Uterus (tissue), 2 donors: ENCODE results near the gene PML.

ENCODE experiments used
- CTCF ChIP-seq, 4 experiments: fragments of 200-600 bp in 2 of 4; fragments of 450-650 bp in 2 of 4; sonication (generic) in 2 of 4; IDR thresholded peaks; one replicate each; pipeline ENCODE4 v1.5.1; 2016 to 2019; ENCODE audit warnings: antibody characterized with exemption in 4 of 4, mild to moderate bottlenecking in 2 of 4, moderate library complexity in 1 of 4
- POLR2A ChIP-seq, 2 donors: fragments of 450-650 bp; IDR thresholded peaks; one replicate each; pipeline ENCODE4 v1.6.1; 2016; ENCODE audit warnings: antibody characterized with exemption in 2 of 2, mild to moderate bottlenecking in 1 of 2, moderate library complexity in 1 of 2

DNA sequence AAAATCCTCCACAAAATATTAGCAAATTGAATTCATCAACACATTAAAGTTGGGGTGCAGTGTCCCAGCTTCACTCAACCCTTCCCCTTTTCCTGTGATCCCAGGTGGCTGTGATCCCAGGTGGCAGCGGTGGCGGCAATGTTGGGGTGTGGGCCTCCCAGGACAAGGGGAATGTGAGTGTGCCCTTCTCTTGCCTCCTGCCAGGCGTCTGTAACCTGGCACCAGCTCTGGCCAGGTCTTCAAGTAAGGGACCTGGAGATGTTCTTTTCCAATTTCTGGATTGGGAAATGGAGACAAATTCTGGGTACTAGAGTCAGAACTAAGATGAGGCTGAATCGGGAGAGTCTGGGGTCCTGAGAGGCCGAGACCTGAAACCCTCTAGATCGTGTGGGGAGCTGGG is 67.7 kb downstream of the PML start:
- TF ChIP-seq CTCF (IDR thresholded peaks at IDR 0.05), result no peak
- no peak for TF ChIP-seq POLR2A (IDR thresholded peaks at IDR 0.05)
